ENCODE results near the gene MRNIP.
"Not testable (repeated sequence)": the region's sequence is repeated elsewhere in the genome, so short reads cannot be mapped to it uniquely, and the experiment has no call there.

The MRNIP gene

GRCh38 chr5:179792612-179793467 is 65.8 kb downstream of the MRNIP start:
- no peak for DNase-seq (ENCODE audit: low read depth)

- no peak for DNase-seq (ENCODE audit: low read depth)
These were observed 66.6 kb downstream of the MRNIP start for GRCh38 chr5:179791881-179792611.

GRCh38 chr5:179789278-179789677 is 69.3 kb downstream of the MRNIP start:
- DNase-seq (ENCODE audit: low read depth), result not testable (repeated sequence)

GRCh38 chr5:179788193-179788854 is 70.3 kb downstream of the MRNIP start:
- DNase-seq (ENCODE audit: low read depth), result no peak

All from CMK (cell line).